NB4 (cell line): ENCODE results near the gene BCAR3.
"Not testable (repeated sequence)": the region's sequence is repeated elsewhere in the genome, so short reads cannot be mapped to it uniquely, and the experiment has no call there.

Source experiments
- DNase-seq: peaks from one replicate; pipeline ENCODE4 v3.0.0; 2010; ENCODE audit warnings: low read depth
- H3K4me3 ChIP-seq: one replicate; pipeline ENCODE4 v1.5.1; 2011; ENCODE audit warnings: mild to moderate bottlenecking, low read depth, low read length, moderate library complexity
- CTCF ChIP-seq: IDR thresholded peaks from one replicate; pipeline ENCODE4 v1.5.1; 2012; ENCODE audit warnings: low read depth, low read length
- MAX ChIP-seq: IDR thresholded peaks from 2 replicates; pipeline ENCODE4 v1.6.1; 2011; ENCODE audit warnings: low read depth, low read length
- MYC ChIP-seq: IDR thresholded peaks from 2 replicates; pipeline ENCODE4 v1.6.1; 2011; ENCODE audit warnings: low read depth, low read length
- POLR2A ChIP-seq: IDR thresholded peaks from 2 replicates; pipeline ENCODE4 v1.6.1; 2011; ENCODE audit warnings: mild to moderate bottlenecking; ENCODE audit not compliant: insufficient read length; ENCODE audit errors: extremely low read depth

The BCAR3 gene

GRCh38 chr1:93662481-93663207 lies 19.0 kb downstream of the BCAR3 start:
- no peak overlapping the region for H3K4me3 ChIP-seq
- no peak for DNase-seq
- TF ChIP-seq CTCF (no peak), POLR2A (no peak), MAX (no peak)

GRCh38 chr1:93661829-93662474 lies 19.7 kb downstream of the BCAR3 start:
- H3K4me3 ChIP-seq, result no peak overlapping the region
- no peak for DNase-seq
- no peak for TF ChIP-seq MYC
- no peak for TF ChIP-seq POLR2A
- TF ChIP-seq MAX, result no peak
- TF ChIP-seq CTCF, result no peak

GRCh38 chr1:93661341-93661740 lies 20.3 kb downstream of the BCAR3 start:
- DNase-seq, H3K4me3 ChIP-seq: not testable (repeated sequence)

GRCh38 chr1:93659822-93660503 lies 21.7 kb downstream of the BCAR3 start:
- no peak for TF ChIP-seq POLR2A
- TF ChIP-seq MYC, result no peak
- no peak for TF ChIP-seq MAX
- TF ChIP-seq CTCF, result no peak
- no peak for DNase-seq
- H3K4me3 ChIP-seq, result no peak overlapping the region

GRCh38 chr1:93658188-93658587 lies 23.4 kb downstream of the BCAR3 start:
- DNase-seq, result no peak
- TF ChIP-seq MYC, result no peak
- no peak overlapping the region for H3K4me3 ChIP-seq

GRCh38 chr1:93656491-93656890 lies 25.1 kb downstream of the BCAR3 start:
- H3K4me3 ChIP-seq, result no peak overlapping the region
- DNase-seq, result no peak
- TF ChIP-seq POLR2A (no peak), MYC (no peak), MAX (no peak), CTCF (no peak)
